Measurements from ENCODE around the gene MS4A10. TPM values are rescaled to one million over a fixed set of nuclear protein-coding genes. Genes with fewer than 3 reads are reported as not detected.

The MS4A10 gene
- total RNA-seq, 1 donor from 2014 or later = not detected

- DNase-seq = no peak
Measured at GRCh38 chr11:60766547-60766946, 18.6 kb upstream of the MS4A10 start.

GRCh38 chr11:60767388-60767811 lies 17.7 kb upstream of the MS4A10 start:
- DNase-seq = peak; percentile 25

GRCh38 chr11:60768202-60768601 lies 16.9 kb upstream of the MS4A10 start:
- DNase-seq = no peak

DNA sequence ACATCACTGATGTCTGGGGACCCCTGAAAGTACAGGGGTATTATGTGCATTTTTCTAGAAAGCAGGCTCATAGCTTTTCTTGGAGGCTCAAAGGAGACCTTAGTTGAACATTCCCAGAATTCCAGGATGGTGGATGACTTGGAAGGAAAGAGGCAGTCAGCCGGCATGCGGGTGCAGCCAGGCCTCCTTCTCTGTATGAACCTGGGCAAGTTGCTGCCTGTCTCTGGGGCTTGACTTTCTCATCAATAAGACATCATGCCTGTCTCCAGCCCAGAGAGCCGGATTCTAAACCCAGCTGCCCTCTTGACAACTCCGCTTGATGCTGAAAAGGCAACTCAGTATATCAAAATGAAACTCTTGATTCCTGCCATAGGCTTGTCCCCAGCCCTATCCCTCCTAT lies 15.9 kb upstream of the MS4A10 start:
- no peak for DNase-seq

GRCh38 chr11:60769811-60770210 lies 15.3 kb upstream of the MS4A10 start:
- DNase-seq = no peak

DNA sequence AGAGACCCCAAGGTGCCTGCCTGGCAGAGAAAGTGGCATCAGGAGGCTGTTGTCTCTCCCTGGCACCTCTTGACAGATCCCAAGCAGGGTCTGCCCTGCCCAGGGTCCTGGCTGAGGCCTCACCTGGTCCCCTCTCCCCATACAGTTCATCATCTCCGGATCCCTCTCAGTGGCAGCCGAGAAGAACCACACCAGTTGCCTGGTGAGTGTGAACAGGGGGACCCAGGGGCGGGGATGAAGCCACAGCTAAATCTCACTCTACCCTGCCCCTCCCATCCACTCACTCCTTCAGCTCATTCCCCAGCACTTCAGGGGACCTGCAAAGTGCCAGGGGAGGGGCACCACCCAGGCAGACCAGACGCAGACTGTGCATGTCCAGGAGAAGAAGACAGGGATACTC lies 14.0 kb upstream of the MS4A10 start:
- no peak for DNase-seq

- DNase-seq = no peak
Measured at GRCh38 chr11:60771879-60772525, 13.1 kb upstream of the MS4A10 start.

- no peak for DNase-seq
Measured at GRCh38 chr11:60772666-60773065, 12.5 kb upstream of the MS4A10 start.

DNA sequence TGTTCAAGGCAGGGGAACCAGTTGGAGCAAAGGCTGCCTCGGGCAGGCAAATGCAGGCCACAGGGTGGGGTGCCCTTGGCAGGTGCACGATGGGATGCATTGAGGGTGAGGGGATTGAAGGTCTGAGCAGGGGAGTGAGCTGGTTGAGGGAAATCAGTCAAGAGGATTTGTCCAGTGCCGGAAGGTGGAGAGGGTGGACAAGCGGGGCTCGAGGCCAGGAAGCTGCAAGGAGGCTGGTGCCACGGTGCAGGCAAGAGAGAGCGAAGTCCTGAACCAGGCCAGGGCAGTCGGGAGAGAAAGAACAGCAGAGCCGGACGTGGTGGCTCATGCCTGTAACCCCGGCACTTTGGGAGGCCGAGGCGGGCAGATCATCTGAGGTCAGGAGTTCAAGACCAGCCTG lies 10.4 kb upstream of the MS4A10 start:
- no peak for DNase-seq

- peak; percentile 96 for DNase-seq
Measured at GRCh38 chr11:60775420-60775961, 9.6 kb upstream of the MS4A10 start.

DNA sequence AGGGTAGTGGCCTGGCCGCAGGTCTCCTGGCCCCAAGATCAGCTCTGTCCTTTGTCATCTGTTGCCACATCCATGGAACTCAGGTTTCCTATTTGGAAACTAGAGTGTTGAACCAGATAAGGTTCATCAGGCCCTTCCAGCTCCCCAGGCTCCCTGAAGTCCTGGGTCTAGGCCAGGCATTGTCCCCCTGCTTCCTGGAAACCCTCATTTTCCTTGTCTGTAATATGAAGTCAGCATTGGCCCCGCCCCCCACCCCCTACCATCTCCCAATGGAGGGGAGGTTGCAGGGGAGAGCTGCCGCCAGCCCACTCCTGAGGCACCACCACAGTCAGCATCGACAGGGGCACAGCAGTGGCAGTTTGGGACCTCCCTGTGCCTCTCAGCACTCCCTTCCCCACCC lies 9.0 kb upstream of the MS4A10 start:
- DNase-seq = no peak

DNA sequence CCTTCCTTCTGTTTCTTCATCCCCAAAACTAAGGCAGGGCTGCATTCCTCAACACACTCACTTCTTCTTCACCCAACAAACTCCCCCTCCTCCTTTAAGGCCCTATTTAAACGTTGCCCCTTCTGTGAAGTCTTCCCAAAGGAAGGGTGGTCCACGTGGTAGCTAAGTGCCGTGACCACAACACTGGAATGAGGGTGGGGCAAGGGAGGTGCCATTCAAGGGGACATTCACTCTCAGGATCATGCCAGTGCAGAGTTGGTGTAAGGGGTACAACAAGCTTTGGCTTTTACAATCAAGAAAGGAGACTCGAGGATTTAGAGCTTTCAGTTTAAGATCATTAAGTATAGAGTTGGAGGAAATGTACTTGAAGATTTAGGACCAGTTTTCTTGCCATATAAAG lies 8.0 kb upstream of the MS4A10 start:
- no peak for DNase-seq

DNA sequence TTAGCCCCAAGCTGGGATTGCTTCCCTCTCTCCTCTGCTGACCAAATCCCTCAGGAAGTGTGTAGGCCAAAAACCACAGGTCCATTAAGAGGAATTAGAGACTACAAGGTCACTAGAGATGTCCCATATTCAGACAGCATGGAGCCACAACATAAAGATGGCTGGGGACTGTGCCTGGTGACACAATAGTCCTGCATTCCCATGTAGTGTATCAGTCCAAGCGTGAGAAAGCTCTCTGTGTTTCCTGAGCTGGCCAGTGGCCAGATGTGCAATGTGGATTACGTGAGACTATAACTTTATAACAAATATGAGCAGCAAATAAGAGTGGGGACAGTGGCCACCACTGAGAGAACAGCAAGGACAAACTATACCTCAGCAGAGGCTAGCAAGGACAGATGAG lies 7.6 kb upstream of the MS4A10 start:
- DNase-seq = peak; percentile 36

GRCh38 chr11:60780065-60780464 lies 5.1 kb upstream of the MS4A10 start:
- no peak for DNase-seq

DNA sequence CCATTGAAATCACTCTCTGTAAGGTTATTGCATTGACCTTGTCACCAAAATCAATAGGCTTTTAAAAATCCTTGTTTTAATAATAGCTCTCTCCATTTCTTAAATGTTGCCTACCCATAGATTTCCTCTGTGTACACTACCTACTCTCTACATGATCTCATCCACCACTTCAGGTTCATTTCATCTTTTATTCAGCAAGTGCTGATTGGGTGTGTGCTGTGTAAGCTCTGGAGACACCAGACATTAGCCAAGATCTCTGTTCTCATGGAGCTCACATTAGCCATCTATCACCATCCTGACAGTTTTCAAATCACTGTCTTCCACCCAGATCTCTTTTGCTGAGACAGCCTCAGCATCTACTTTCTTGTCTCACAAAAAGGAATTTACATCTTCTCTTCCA lies 4.4 kb upstream of the MS4A10 start:
- DNase-seq = no peak

- no peak for DNase-seq
Measured at GRCh38 chr11:60781286-60781980, 3.7 kb upstream of the MS4A10 start.

DNA sequence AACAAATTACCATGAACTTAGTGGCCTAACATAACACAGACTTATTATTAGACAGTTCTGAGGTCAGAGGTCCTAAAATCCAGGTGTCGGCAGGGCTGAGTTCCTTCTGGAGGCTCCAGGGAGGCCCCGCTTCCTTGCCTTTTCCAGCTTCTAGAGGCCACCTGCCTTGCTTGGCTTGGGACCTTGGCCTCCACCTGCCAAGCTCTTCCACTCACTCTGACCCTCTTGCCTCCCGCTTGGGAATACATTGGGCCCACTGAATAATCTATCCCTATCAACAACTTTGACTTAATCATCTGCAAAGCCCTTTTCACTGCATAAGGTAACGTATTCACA lies 3.2 kb upstream of the MS4A10 start:
- no peak for DNase-seq

GRCh38 chr11:60782393-60783140 lies 2.6 kb upstream of the MS4A10 start:
- no peak for DNase-seq

DNA sequence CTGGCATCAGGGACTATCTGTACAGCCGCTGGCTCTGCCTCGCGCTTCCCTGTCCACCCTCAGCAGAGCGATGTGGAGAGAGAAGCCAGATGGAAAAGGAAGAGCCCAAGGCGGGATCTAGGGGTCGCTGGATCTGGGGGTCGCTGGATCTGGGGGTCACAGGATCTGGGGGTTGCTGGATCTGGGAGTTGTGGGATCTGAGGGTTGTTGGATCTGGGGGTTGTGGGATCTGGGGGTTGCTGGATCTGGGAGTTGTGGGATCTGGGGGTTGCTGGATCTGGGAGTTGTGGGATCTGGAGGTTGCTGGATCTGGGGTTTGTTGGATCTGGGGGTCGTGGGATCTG lies 2.0 kb upstream of the MS4A10 start:
- DNase-seq = no peak

- no peak for DNase-seq
Measured at GRCh38 chr11:60783911-60784310, 1.2 kb upstream of the MS4A10 start.

GRCh38 chr11:60785806-60786361 lies 751 bp downstream of the MS4A10 start:
- peak; percentile 50 for DNase-seq

DNA sequence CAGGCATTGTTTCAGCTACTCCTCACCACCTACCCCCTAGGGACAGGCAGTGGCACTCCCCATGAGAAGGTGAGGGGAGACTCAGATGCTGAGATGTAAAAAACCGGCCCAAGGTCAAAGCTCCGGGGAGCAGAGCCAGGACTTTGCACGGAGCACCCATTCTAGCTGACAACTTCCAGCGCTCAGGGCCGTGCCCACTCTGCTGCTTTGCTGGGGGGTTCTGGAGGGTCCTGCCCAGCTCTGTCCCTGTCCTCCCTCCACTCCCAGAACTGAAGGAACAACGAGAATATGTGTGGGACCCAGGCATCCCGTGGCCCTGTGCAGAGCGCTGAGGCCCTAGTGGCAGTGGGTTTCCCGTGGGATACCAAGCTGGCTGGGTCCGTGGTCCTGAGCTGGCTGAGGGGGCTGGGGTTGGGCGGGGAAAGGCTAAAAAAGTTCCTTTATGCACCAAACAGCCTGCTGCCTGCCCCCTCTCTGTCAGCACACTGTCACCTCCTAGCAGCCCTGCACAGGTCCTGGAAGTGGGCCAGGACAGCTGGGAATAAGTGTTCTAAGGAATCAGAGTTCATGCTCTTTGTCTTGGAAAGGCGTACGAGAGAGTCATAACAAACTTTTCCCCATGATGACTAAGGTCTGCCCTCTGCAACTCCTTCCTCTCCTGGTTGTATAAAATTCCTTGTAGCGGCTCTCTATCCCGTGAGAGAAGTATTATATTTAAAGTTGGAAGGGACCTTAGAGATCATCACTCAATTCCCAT lies 1.9 kb downstream of the MS4A10 start:
- peak; percentile 93 for DNase-seq

Measured in tongue (tissue), 2 donors.